Stimulated activated CD4-positive, alpha-beta T cell treated with anti-CD3 and anti-CD28 coated beads, Interleukin-1b, Interleukin-23, amount 100 ng/mL, for 1 hour (primary cell): ENCODE measurements around the gene TIMP2.
"Not testable (repeated sequence)": the region's sequence is repeated elsewhere in the genome, so short reads cannot be mapped to it uniquely, and the experiment has no call there.

ENCODE experiments used
- DNase-seq, 2 donors: peaks; one replicate each; pipeline ENCODE4 v3.0.0-alpha.2; 2020; ENCODE audit warnings: low read depth in 2 of 2

Gene TIMP2

GRCh38 chr17:78956254-78956653 lies 31.1 kb upstream of the TIMP2 start:
- no peak for DNase-seq

- no peak for DNase-seq
These were observed 29.5 kb upstream of the TIMP2 start for GRCh38 chr17:78954684-78955083.

GRCh38 chr17:78953356-78954350 lies 28.5 kb upstream of the TIMP2 start:
- no peak for DNase-seq

GRCh38 chr17:78952706-78953105 lies 27.5 kb upstream of the TIMP2 start:
- no peak for DNase-seq

GRCh38 chr17:78951967-78952551 lies 26.9 kb upstream of the TIMP2 start:
- no peak for DNase-seq

GRCh38 chr17:78950870-78951269 lies 25.7 kb upstream of the TIMP2 start:
- no peak for DNase-seq

GRCh38 chr17:78947235-78948149 lies 22.3 kb upstream of the TIMP2 start:
- no peak for DNase-seq

GRCh38 chr17:78946631-78947030 lies 21.4 kb upstream of the TIMP2 start:
- no peak for DNase-seq

- DNase-seq: no peak
These were observed 20.9 kb upstream of the TIMP2 start for GRCh38 chr17:78946131-78946530.

- not testable (repeated sequence) for DNase-seq
These were observed 20.3 kb upstream of the TIMP2 start for GRCh38 chr17:78945455-78945854.

- DNase-seq: no peak
These were observed 19.8 kb upstream of the TIMP2 start for GRCh38 chr17:78944956-78945355.

GRCh38 chr17:78944026-78944425 lies 18.8 kb upstream of the TIMP2 start:
- no peak for DNase-seq

- no peak for DNase-seq
These were observed 15.5 kb upstream of the TIMP2 start for GRCh38 chr17:78940708-78941107.

- no peak for DNase-seq
These were observed 15.1 kb upstream of the TIMP2 start for GRCh38 chr17:78940258-78940657.

- DNase-seq: no peak
These were observed 14.4 kb upstream of the TIMP2 start for GRCh38 chr17:78939615-78940014.

- no peak for DNase-seq
These were observed 12.4 kb upstream of the TIMP2 start for GRCh38 chr17:78937561-78937960.

- no peak for DNase-seq
These were observed 10.5 kb upstream of the TIMP2 start for GRCh38 chr17:78935419-78936323.

- DNase-seq: no peak
These were observed 9.7 kb upstream of the TIMP2 start for GRCh38 chr17:78934681-78935418.

- no peak for DNase-seq
These were observed 8.9 kb upstream of the TIMP2 start for GRCh38 chr17:78933959-78934568.
